ENCODE measurements around the gene ANKRD66.
A peak's percentile ranks its signal among the peaks of the same experiment; 100 is the strongest.
"Not testable (repeated sequence)": the region's sequence is repeated elsewhere in the genome, so short reads cannot be mapped to it uniquely, and the experiment has no call there.

The ANKRD66 gene

GRCh38 chr6:46756469-46757213 lies 9.9 kb downstream of the ANKRD66 start:
- DNase-seq: peak; percentile 44 to 69 (median 60)

- DNase-seq: peak; percentile 75 to 82 (median 79)
These were observed 10.5 kb downstream of the ANKRD66 start for GRCh38 chr6:46757214-46757596.

GRCh38 chr6:46758960-46759753 lies 12.4 kb downstream of the ANKRD66 start:
- no peak for DNase-seq

- peak in 1 of 3 donors; percentile 39 for DNase-seq
These were observed 14.2 kb downstream of the ANKRD66 start for GRCh38 chr6:46760925-46761324.

- DNase-seq: no peak
These were observed 16.7 kb downstream of the ANKRD66 start for GRCh38 chr6:46763466-46763865.

- DNase-seq: not testable (repeated sequence)
These were observed 17.5 kb downstream of the ANKRD66 start for GRCh38 chr6:46764280-46764679.

- no peak for DNase-seq
These were observed 18.2 kb downstream of the ANKRD66 start for GRCh38 chr6:46764961-46765360.

- DNase-seq: peak; percentile 20 to 36 (median 33)
These were observed 25.3 kb downstream of the ANKRD66 start for GRCh38 chr6:46772016-46772415.

GRCh38 chr6:46772762-46773161 lies 26.0 kb downstream of the ANKRD66 start:
- peak; percentile 94 to 98 (median 97) for DNase-seq

- peak; percentile 66 to 77 (median 67) for DNase-seq
These were observed 26.6 kb downstream of the ANKRD66 start for GRCh38 chr6:46773201-46773855.

GRCh38 chr6:46774736-46775135 lies 28.0 kb downstream of the ANKRD66 start:
- DNase-seq: not testable (repeated sequence)

- no peak for DNase-seq
These were observed 29.5 kb downstream of the ANKRD66 start for GRCh38 chr6:46776070-46776712.

GRCh38 chr6:46777476-46778346 lies 31.0 kb downstream of the ANKRD66 start:
- peak in 2 of 3 donors; percentile 23 to 24 for DNase-seq

- peak; percentile 92 to 95 (median 93) for DNase-seq
These were observed 35.0 kb downstream of the ANKRD66 start for GRCh38 chr6:46781478-46782378.

GRCh38 chr6:46784535-46784934 lies 37.8 kb downstream of the ANKRD66 start:
- DNase-seq: no peak

GRCh38 chr6:46787871-46788540 lies 41.3 kb downstream of the ANKRD66 start:
- DNase-seq: no peak

GRCh38 chr6:46788791-46789190 lies 42.1 kb downstream of the ANKRD66 start:
- no peak for DNase-seq

- DNase-seq: no peak
These were observed 43.0 kb downstream of the ANKRD66 start for GRCh38 chr6:46789434-46790354.

- no peak for DNase-seq
These were observed 43.7 kb downstream of the ANKRD66 start for GRCh38 chr6:46790355-46790874.

Data from suppressor macrophage treated with lipopolysaccharide for 1 hour (primary cell).